H1 (cell line): Measurements from ENCODE around the gene PDE5A. TPM values are rescaled to one million over a fixed set of nuclear protein-coding genes. Genes with fewer than 3 reads are reported as not detected.

ENCODE experiments used
- CTCF ChIA-PET: fragments of 300-600 bp; sonication (Branson Sonifier 250); formaldehyde crosslinking; loops from one replicate; lab custom pipeline; 2021; ENCODE audit not compliant: partially characterized antibody; lab: Charles Lee
- POLR2A ChIA-PET: fragments of 300-600 bp; sonication (Branson Sonifier 250); formaldehyde crosslinking; loops from one replicate; lab custom pipeline; 2021; ENCODE audit warnings: inconsistent platforms; ENCODE audit not compliant: partially characterized antibody; lab: Charles Lee
- DNase-seq, 2 experiments: peaks; one replicate each; pipeline versions ENCODE4 v3.0.0 to v3.0.0-alpha.2; 2010 to 2022; ENCODE audit warnings: low spot score in 2 of 2, low read depth in 1 of 2, mixed read lengths in 1 of 2
- FAIRE-seq: peaks from 2 replicates; lab custom pipeline; 2011; peaks lifted over from hg19 to GRCh38; lab: Jason Lieb, UNC
- H2AFZ ChIP-seq: 2 replicates; pipeline ENCODE4 v1.8.1; 2012; ENCODE audit warnings: low read length, inconsistent platforms
- H2AK5ac ChIP-seq: 2 replicates; pipeline ENCODE4 v1.6.1; 2013; ENCODE audit warnings: low read depth, low read length
- H2BK120ac ChIP-seq: replicated peaks from 2 replicates; pipeline ENCODE3; 2013; ENCODE audit warnings: low read depth, low read length, inconsistent platforms
- H2BK12ac ChIP-seq: 2 replicates; pipeline ENCODE4 v1.6.1; 2013; ENCODE audit warnings: low read depth, low read length
- H2BK15ac ChIP-seq: 2 replicates; pipeline ENCODE4 v1.6.1; 2013; ENCODE audit warnings: low read length
- H2BK20ac ChIP-seq: 2 replicates; pipeline ENCODE4 v1.6.1; 2013; ENCODE audit warnings: low read length
- H2BK5ac ChIP-seq: 2 replicates; pipeline ENCODE4 v1.6.1; 2013; ENCODE audit warnings: low read depth, low read length
- H3K14ac ChIP-seq: 2 replicates; pipeline ENCODE4 v1.6.1; 2013; ENCODE audit warnings: inconsistent platforms; ENCODE audit not compliant: insufficient read length
- H3K18ac ChIP-seq: 2 replicates; pipeline ENCODE4 v1.6.1; 2013; ENCODE audit warnings: low read length; ENCODE audit errors: extremely low read depth
- H3K23ac ChIP-seq: 2 replicates; pipeline ENCODE4 v1.6.1; 2013; ENCODE audit warnings: inconsistent platforms; ENCODE audit not compliant: insufficient read length
- H3K23me2 ChIP-seq: 2 replicates; pipeline ENCODE4 v1.6.1; 2013; ENCODE audit warnings: low read depth, low read length
- H3K27ac ChIP-seq: 2 replicates; pipeline ENCODE4 v1.6.1; 2011; ENCODE audit warnings: low read depth, low read length, inconsistent platforms
- H3K27me3 ChIP-seq, 4 experiments: replicated peaks in 1 of 4; 1 replicate in 1 of 4; 2 replicates in 3 of 4; pipeline versions ENCODE4 v1.6.1 to v1.8.1; 2011 to 2013; ENCODE audit warnings: low read length in 3 of 4, mild to moderate bottlenecking in 3 of 4, inconsistent platforms in 2 of 4, mixed read lengths in 2 of 4, moderate library complexity in 1 of 4; ENCODE audit not compliant: control insufficient read depth in 3 of 4, insufficient read depth in 3 of 4; ENCODE audit errors: extremely low read depth in 1 of 4
- H3K36me3 ChIP-seq, 4 experiments: 2 replicates each; pipeline versions ENCODE4 v1.6.1 to v1.8.1; 2011 to 2013; ENCODE audit warnings: mild to moderate bottlenecking in 4 of 4, low read length in 3 of 4, moderate library complexity in 2 of 4, control low read depth in 1 of 4, inconsistent platforms in 1 of 4; ENCODE audit not compliant: insufficient read depth in 4 of 4, control insufficient read depth in 2 of 4
- H3K4ac ChIP-seq: replicated peaks from 2 replicates; pipeline ENCODE3; 2013; ENCODE audit warnings: low read length, low read depth, mixed read lengths, inconsistent platforms; ENCODE audit not compliant: insufficient read length
- H3K4me1 ChIP-seq, 4 experiments: replicated peaks in 1 of 4; 1 replicate in 1 of 4; 2 replicates in 3 of 4; pipeline versions ENCODE4 v1.6.1 to v1.8.1; 2011 to 2013; ENCODE audit warnings: low read length in 3 of 4, inconsistent platforms in 2 of 4, mixed read lengths in 1 of 4; ENCODE audit not compliant: insufficient read depth in 4 of 4, control insufficient read depth in 3 of 4
- H3K4me2 ChIP-seq, 2 experiments: 2 replicates each; pipeline versions ENCODE4 v1.6.1 to v1.8.1; 2011 to 2013; ENCODE audit warnings: low read depth in 2 of 2, low read length in 2 of 2, control low read depth in 1 of 2, inconsistent platforms in 1 of 2, mild to moderate bottlenecking in 1 of 2; ENCODE audit not compliant: insufficient read depth in 1 of 2
- H3K4me3 ChIP-seq, 4 experiments: fragments of 200-600, 300-600 bp in 1 of 4; sonication (generic), shearing (Covaris generic), sonication (Bioruptor Twin) in 1 of 4; 2 replicates each; pipeline versions ENCODE4 v1.5.1 to v1.8.1; 2011 to 2016; ENCODE audit warnings: low read length in 4 of 4, low read depth in 3 of 4, control low read depth in 2 of 4, inconsistent platforms in 2 of 4, mild to moderate bottlenecking in 2 of 4, mixed read lengths in 1 of 4, moderate library complexity in 1 of 4; ENCODE audit not compliant: insufficient read depth in 2 of 4; ENCODE audit errors: extremely low read depth in 1 of 4
- H3K56ac ChIP-seq: replicated peaks from 2 replicates; pipeline ENCODE3; 2013; ENCODE audit warnings: low read depth, mild to moderate bottlenecking, mixed read lengths, low read length, inconsistent platforms; ENCODE audit not compliant: insufficient read length
- H3K79me1 ChIP-seq: 2 replicates; pipeline ENCODE4 v1.6.1; 2013; ENCODE audit warnings: low read depth, low read length, control low read depth
- H3K79me2 ChIP-seq, 2 experiments: 2 replicates each; pipeline versions ENCODE4 v1.6.1 to v1.8.1; 2012 to 2013; ENCODE audit warnings: low read length in 2 of 2, mild to moderate bottlenecking in 2 of 2, inconsistent platforms in 1 of 2; ENCODE audit not compliant: insufficient read depth in 2 of 2, control insufficient read depth in 1 of 2
- H3K9ac ChIP-seq, 4 experiments: replicated peaks in 1 of 4; 1 replicate in 1 of 4; 2 replicates in 3 of 4; pipeline versions ENCODE4 v1.6.1 to v1.8.1; 2011 to 2013; ENCODE audit warnings: low read depth in 3 of 4, low read length in 3 of 4, control low read depth in 2 of 4, mild to moderate bottlenecking in 2 of 4, moderate library complexity in 2 of 4, inconsistent platforms in 1 of 4; ENCODE audit errors: extremely low read depth in 1 of 4
- H3K9me3 ChIP-seq, 2 experiments: 2 replicates each; pipeline versions ENCODE4 v1.6.1 to v1.8.1; 2012 to 2013; ENCODE audit warnings: mild to moderate bottlenecking in 2 of 2, moderate library complexity in 2 of 2, control low read depth in 1 of 2, inconsistent platforms in 1 of 2, low read depth in 1 of 2, low read length in 1 of 2, mixed read lengths in 1 of 2; ENCODE audit not compliant: insufficient read depth in 2 of 2
- H4K20me1 ChIP-seq, 2 experiments: replicated peaks in 1 of 2; 2 replicates each; pipeline versions ENCODE3 to v1.8.1; 2011 to 2013; ENCODE audit warnings: inconsistent platforms in 2 of 2, low read length in 2 of 2, mild to moderate bottlenecking in 1 of 2; ENCODE audit not compliant: insufficient read depth in 2 of 2, control insufficient read depth in 1 of 2
- H4K5ac ChIP-seq: 2 replicates; pipeline ENCODE4 v1.6.1; 2013; ENCODE audit warnings: low read length, low read depth, mixed read lengths, inconsistent platforms; ENCODE audit not compliant: insufficient read length
- H4K8ac ChIP-seq: 2 replicates; pipeline ENCODE4 v1.8.0; 2013; ENCODE audit warnings: mild to moderate bottlenecking, moderate library complexity, low read length, inconsistent platforms; ENCODE audit not compliant: insufficient read depth; ENCODE audit errors: extremely low read depth
- H4K91ac ChIP-seq: replicated peaks from 2 replicates; pipeline ENCODE3; 2013; ENCODE audit warnings: low read length, mixed read lengths, inconsistent platforms; ENCODE audit not compliant: insufficient read length
- ATF2 ChIP-seq: IDR thresholded peaks from 2 replicates; pipeline ENCODE4 v1.6.1; 2012; ENCODE audit warnings: low read length, inconsistent platforms
- CREB1 ChIP-seq: IDR thresholded peaks from 2 replicates; pipeline ENCODE4 v1.6.1; 2012; ENCODE audit warnings: inconsistent platforms
- HDAC2 ChIP-seq, 2 experiments: fragments of 300-600 bp in 1 of 2; sonication (generic) in 1 of 2; IDR thresholded peaks; 2 replicates each; pipeline ENCODE4 v1.6.1; 2011 to 2012; ENCODE audit warnings: low read depth in 2 of 2, low read length in 2 of 2, mild to moderate bottlenecking in 2 of 2, moderate library complexity in 2 of 2, borderline replicate concordance in 1 of 2, inconsistent platforms in 1 of 2
- ZNF274 ChIP-seq: IDR thresholded peaks from 2 replicates; pipeline ENCODE4 v1.7.0; 2012; ENCODE audit warnings: low read length, borderline replicate concordance; ENCODE audit errors: extremely low read depth
- WGBS, 2 experiments: shearing (Covaris generic) in 1 of 2; methylation state at CpG; one replicate each; pipeline versions ENCODE4 v1.1.6 to v1.1.7; 2013 to 2015; ENCODE audit warnings: low lambda C conversion rate in 2 of 2, mixed read lengths in 2 of 2, inconsistent platforms in 1 of 2, low coverage in 1 of 2, missing lambda C conversion rate in 1 of 2; ENCODE audit not compliant: insufficient replicate concordance in 2 of 2, insufficient coverage in 1 of 2, insufficient read length in 1 of 2; ENCODE audit errors: extremely low coverage in 1 of 2, missing lambda C conversion rate in 1 of 2; 5-methylcytosine and 5-hydroxymethylcytosine counted together
- polyA plus RNA-seq, 7 experiments: library from polyadenylated mRNA; depleted of rRNA in 3 of 7; stranded (reverse) in 5 of 7; unstranded in 2 of 7; fragments of >200 nt in 5 of 7; fragments of 200-250 nt in 2 of 7; gene quantifications; 1 replicate in 5 of 7; 2 replicates in 1 of 7; 4 replicates in 1 of 7; pipeline versions ENCODE4 v1.2.1 to v1.2.3, GENCODE V29; 2011 to 2013; ENCODE audit warnings: missing spikeins in 2 of 7, mixed read lengths in 2 of 7
- total RNA-seq: library from RNA; stranded (reverse); fragmentation: NEBNext Ultra II Directional; extraction: Animal tissue kit (Norgen Biotek cat#: 25700); gene quantifications from 2 replicates; pipeline ENCODE4 v1.2.1, GENCODE V29; 2021

Gene PDE5A
- total and polyA plus RNA-seq, 2 of the 8 experiments (the other 6 are each of a cell fraction or from before 2014, with no cell fraction given) = 5.6 to 32.4 TPM

DNA sequence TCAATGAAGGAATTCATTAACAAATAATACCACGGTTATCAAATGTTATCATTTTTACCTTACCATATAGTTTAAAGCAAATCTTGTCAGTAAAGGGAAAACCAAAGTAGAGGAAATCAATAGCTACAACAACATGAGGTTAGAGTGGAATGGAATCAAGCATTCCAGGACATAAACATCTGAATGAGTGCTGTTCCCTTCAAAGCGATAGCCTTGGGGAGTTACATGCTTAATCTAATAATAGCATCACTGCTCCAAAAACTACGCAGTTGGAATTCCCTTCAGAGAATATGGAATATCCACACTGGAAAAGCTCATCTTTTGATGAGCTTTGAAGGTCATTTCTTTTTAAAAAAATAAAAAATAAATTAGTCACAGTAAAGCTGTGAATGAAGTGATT, 31.2 kb downstream of the PDE5A start:
- ChIA-PET POLR2A (interaction anchor here (1.4 kb wide), 1 partner anchor 30 kb away, joined by 3 read pairs; no protein-coding TSS in a partner anchor), CTCF (interaction anchor here (0.8 kb wide), 1 partner anchor 324 kb away, joined by 3 read pairs; no protein-coding TSS in a partner anchor)
- Histone ChIP-seq H2BK20ac (no peak overlapping the region), H3K27ac (no peak overlapping the region), H3K56ac (no peak overlapping the region), H3K18ac (no peak overlapping the region), H2BK12ac (no peak overlapping the region), H4K5ac (no peak overlapping the region), H4K20me1 (no peaks in the 10 kb centered on the region), H3K4me1 (peaks cover 0 to 10% (median 2%) of the 10 kb centered on the region in 4 experiments; a peak in 3 of 7 replicates), H2BK5ac (no peak overlapping the region), H3K79me2 (peaks cover 0 to 24% of the 10 kb centered on the region in 2 experiments; a peak in 2 of 4 replicates), H3K4ac (no peak overlapping the region), H3K14ac (no peak overlapping the region), H2AFZ (no peak overlapping the region), H3K9me3 (no peaks in the 10 kb centered on the region), H4K8ac (no peak overlapping the region), H3K4me2 (peak overlapping the region in 1 of 2 experiments; percentile 50; a peak in 2 of 4 replicates), H4K91ac (no peak overlapping the region), H2BK15ac (no peak overlapping the region), H3K23ac (no peak overlapping the region), H3K27me3 (no peaks in the 10 kb centered on the region), H3K23me2 (no peaks in the 10 kb centered on the region), H3K36me3 (peaks cover 0 to 7% (median 2%) of the 10 kb centered on the region in 4 experiments; a peak in 3 of 8 replicates), H2BK120ac (no peak overlapping the region), H3K9ac (no peak overlapping the region), H3K4me3 (peak overlapping the region in 1 of 4 experiments; percentile 11; a peak in 1 of 8 replicates), H3K79me1 (no peaks in the 10 kb centered on the region; the same call in 1 of the 2 replicates), H2AK5ac (no peak overlapping the region)
- FAIRE-seq = no peak
- no peak for DNase-seq
- WGBS, 2 experiments = 47% methylated on average over 3 of the region's 3 CpGs; no CpG with 5 or more reads in 1 of the 2 experiments
- no peak for TF ChIP-seq ATF2
- no peak for TF ChIP-seq CREB1
- no peak for TF ChIP-seq ZNF274
- no peak for TF ChIP-seq HDAC2 (IDR thresholded peaks at IDR 0.05; ENCODE audit: borderline replicate concordance in 1 of 2, low read depth in 2 of 2, low read length in 2 of 2)
